DMS 273 treated with DMSO at 0.1 percent for 48 hours (cell line): ENCODE measurements around the gene DOC2A.

Experiments
- DNase-seq: peaks from one replicate; lab custom pipeline; 2025; lab: John Stamatoyannopoulos, UW

Gene DOC2A

GRCh38 chr16:29989111-29989858 is 21.5 kb downstream of the DOC2A start:
- no peak for DNase-seq

- DNase-seq = no peak
Observed at GRCh38 chr16:29988346-29989075, 22.3 kb downstream of the DOC2A start.

- DNase-seq = no peak
Observed at GRCh38 chr16:29987371-29988085, 23.3 kb downstream of the DOC2A start.

GRCh38 chr16:29986931-29987330 is 23.9 kb downstream of the DOC2A start:
- no peak for DNase-seq

GRCh38 chr16:29986231-29986630 is 24.6 kb downstream of the DOC2A start:
- DNase-seq = no peak

- DNase-seq = no peak
Observed at GRCh38 chr16:29985271-29985811, 25.5 kb downstream of the DOC2A start.

GRCh38 chr16:29984764-29985147 is 26.1 kb downstream of the DOC2A start:
- DNase-seq = no peak

GRCh38 chr16:29984137-29984763 is 26.6 kb downstream of the DOC2A start:
- DNase-seq = no peak

GRCh38 chr16:29983420-29984136 is 27.2 kb downstream of the DOC2A start:
- no peak for DNase-seq

- no peak for DNase-seq
Observed at GRCh38 chr16:29982560-29983419, 28.0 kb downstream of the DOC2A start.

- DNase-seq = no peak
Observed at GRCh38 chr16:29978564-29979270, 32.1 kb downstream of the DOC2A start.

GRCh38 chr16:29978081-29978480 is 32.7 kb downstream of the DOC2A start:
- no peak for DNase-seq

- DNase-seq = no peak
Observed at GRCh38 chr16:29977063-29977825, 33.6 kb downstream of the DOC2A start.

- DNase-seq = no peak
Observed at GRCh38 chr16:29975811-29976511, 34.9 kb downstream of the DOC2A start.

- no peak for DNase-seq
Observed at GRCh38 chr16:29975134-29975538, 35.7 kb downstream of the DOC2A start.

- DNase-seq = no peak
Observed at GRCh38 chr16:29974291-29975133, 36.3 kb downstream of the DOC2A start.
